A549 (cell line): ENCODE measurements around the gene RPP25L. TPM values are rescaled to one million over a fixed set of nuclear protein-coding genes. Genes with fewer than 3 reads are reported as not detected.

Source experiments
- ATAC-seq, 2 experiments: fragments of 200-7000 bp in 1 of 2; fragments of >200 bp in 1 of 2; cut with Nextera tagmentation in 1 of 2; cut with Tn5 transposase in 1 of 2; 3 replicates each; pipeline versions ENCODE4 v1.8.0 to v1.9.1; 2018 to 2020; ENCODE audit warnings: mild to moderate bottlenecking in 1 of 2, moderate library complexity in 1 of 2
- CTCF ChIA-PET: fragments of 300-600 bp; sonication (Branson Sonifier 250); formaldehyde crosslinking; extraction: SDS; loops from one replicate; lab custom pipeline; 2021; ENCODE audit warnings: antibody characterized with exemption, inconsistent platforms; lab: Yijun Ruan, JAX
- POLR2A ChIA-PET: fragments of 350-600 bp; formaldehyde crosslinking; extraction: SDS; loops from one replicate; lab custom pipeline; 2021; ENCODE audit warnings: antibody characterized with exemption, inconsistent platforms; lab: Yijun Ruan, JAX
- DNase-seq, 2 experiments: peaks; one replicate each; pipeline versions ENCODE4 v3.0.0 to v3.0.0-alpha.2; 2011 to 2016; ENCODE audit warnings: low read depth in 1 of 2, low spot score in 1 of 2
- FAIRE-seq: peaks from 2 replicates; lab custom pipeline; 2011; peaks lifted over from hg19 to GRCh38; lab: Jason Lieb, UNC
- H3K27ac ChIP-seq, 2 experiments: fragments of >200 bp; sonication (Bioruptor Twin); formaldehyde crosslinking; 3 replicates each; pipeline ENCODE4 v1.5.1; 2016 to 2017
- H3K4me1 ChIP-seq: fragments of >200 bp; sonication (Bioruptor Twin); formaldehyde crosslinking; 3 replicates; pipeline ENCODE4 v1.6.1; 2016
- H3K4me2 ChIP-seq: fragments of >200 bp; sonication (Bioruptor Twin); formaldehyde crosslinking; 3 replicates; pipeline ENCODE4 v1.6.1; 2016
- H3K4me3 ChIP-seq: fragments of >200 bp; sonication (Bioruptor Twin); formaldehyde crosslinking; 3 replicates; pipeline ENCODE4 v1.5.1; 2016
- H3K9me3 ChIP-seq: fragments of >200 bp; sonication (Bioruptor Twin); formaldehyde crosslinking; 3 replicates; pipeline ENCODE4 v1.6.1; 2016
- EHMT2 ChIP-seq: fragments of 200-600 bp; sonication (generic); IDR thresholded peaks from 2 replicates; pipeline ENCODE4 v1.6.1; 2016; ENCODE audit warnings: antibody characterized with exemption, low read depth, mild to moderate bottlenecking, moderate library complexity
- ELK1 ChIP-seq: fragments of 150-350 bp; IDR thresholded peaks from 2 replicates; pipeline ENCODE4 v1.6.1; 2014; ENCODE audit warnings: low read depth, mild to moderate bottlenecking, low read length
- EP300 ChIP-seq, 2 experiments: fragments of >200 bp; sonication (Bioruptor Twin); formaldehyde crosslinking; IDR thresholded peaks; 2 replicates in 1 of 2; 3 replicates in 1 of 2; pipeline ENCODE4 v1.6.1; 2016 to 2017
- FOSL2 ChIP-seq, 2 experiments: fragments of 450-650 bp in 1 of 2; fragments of >200 bp in 1 of 2; sonication (Bioruptor Twin) in 1 of 2; formaldehyde crosslinking; IDR thresholded peaks; 2 replicates each; pipeline versions ENCODE4 v1.5.0 to v1.6.1; 2016 to 2020; ENCODE audit warnings: mild to moderate bottlenecking in 1 of 2, moderate library complexity in 1 of 2
- HOXA7 ChIP-seq: fragments of 250-450 bp; sonication (Bioruptor Pico); IDR thresholded peaks from 2 replicates; pipeline ENCODE4 v1.5.0; 2020; ENCODE audit warnings: mild to moderate bottlenecking, moderate library complexity
- HOXB5 ChIP-seq: fragments of 250-450 bp; sonication (Bioruptor Pico); IDR thresholded peaks from 2 replicates; pipeline ENCODE4 v1.5.0; 2020; ENCODE audit warnings: mild to moderate bottlenecking, moderate library complexity
- JUN ChIP-seq, 2 experiments: fragments of >200 bp; sonication (Bioruptor Twin); formaldehyde crosslinking; IDR thresholded peaks; 2 replicates in 1 of 2; 3 replicates in 1 of 2; pipeline ENCODE4 v1.6.1; 2016 to 2017
- KDM1A ChIP-seq: fragments of 200-600 bp; sonication (generic); IDR thresholded peaks from 2 replicates; pipeline ENCODE4 v1.6.1; 2016; ENCODE audit warnings: low read depth, mild to moderate bottlenecking
- KDM5A ChIP-seq: fragments of 200-600 bp; sonication (generic); IDR thresholded peaks from 2 replicates; pipeline ENCODE4 v1.6.1; 2016; ENCODE audit warnings: antibody characterized with exemption, mild to moderate bottlenecking
- MAX ChIP-seq: IDR thresholded peaks from 2 replicates; pipeline ENCODE4 v1.6.1; 2012
- MAZ ChIP-seq: fragments of 150-350 bp; IDR thresholded peaks from 2 replicates; pipeline ENCODE4 v1.6.1; 2014; ENCODE audit warnings: antibody characterized with exemption, low read depth, low read length, borderline replicate concordance
- MYC ChIP-seq: IDR thresholded peaks from 2 replicates; pipeline ENCODE4 v1.6.1; 2012; ENCODE audit warnings: mild to moderate bottlenecking, inconsistent platforms, low read length, improper control_type of control experiment, borderline replicate concordance
- NR3C1 ChIP-seq: fragments of >200 bp; sonication (Bioruptor Twin); formaldehyde crosslinking; IDR thresholded peaks from 3 replicates; pipeline ENCODE4 v1.6.1; 2017
- PBX3 ChIP-seq: IDR thresholded peaks from 2 replicates; pipeline ENCODE4 v1.6.1; 2012
- POLR2A ChIP-seq: IDR thresholded peaks from 2 replicates; pipeline ENCODE4 v1.6.1; 2012; ENCODE audit warnings: mild to moderate bottlenecking, low read length
- POLR2AphosphoS2 ChIP-seq: conservative IDR thresholded peaks from 2 replicates; pipeline ENCODE4 v1.6.1; 2012; ENCODE audit warnings: low read length, improper control_type of control experiment, inconsistent platforms
- RARB ChIP-seq: fragments of 250-450 bp; sonication (Bioruptor Pico); IDR thresholded peaks from 2 replicates; pipeline ENCODE4 v1.8.0; 2021; ENCODE audit warnings: mild to moderate bottlenecking, moderate library complexity
- REST ChIP-seq: fragments of 200-600 bp; sonication (generic); IDR thresholded peaks from 2 replicates; pipeline ENCODE4 v1.6.1; 2016; ENCODE audit warnings: antibody characterized with exemption, mild to moderate bottlenecking, moderate library complexity
- RNF2 ChIP-seq: fragments of 200-600 bp; sonication (generic); IDR thresholded peaks from 2 replicates; pipeline ENCODE4 v1.6.1; 2016; ENCODE audit warnings: low read depth, mild to moderate bottlenecking, antibody characterized with exemption, moderate library complexity, borderline replicate concordance
- SREBF2 ChIP-seq: fragments of 450-650 bp; IDR thresholded peaks from 2 replicates; pipeline ENCODE4 v1.6.1; 2014; ENCODE audit warnings: mild to moderate bottlenecking, moderate library complexity
- USF2 ChIP-seq: fragments of 450-650 bp; IDR thresholded peaks from 2 replicates; pipeline ENCODE4 v1.6.1; 2014; ENCODE audit warnings: antibody characterized with exemption
- ZFP36 ChIP-seq: fragments of 450-650 bp; IDR thresholded peaks from 2 replicates; pipeline ENCODE4 v1.6.1; 2014; ENCODE audit warnings: borderline replicate concordance; ENCODE audit not compliant: partially characterized antibody
- ZNF302 ChIP-seq: fragments of 250-450 bp; sonication (Bioruptor Pico); IDR thresholded peaks from 2 replicates; pipeline ENCODE4 v1.9.0; 2021; ENCODE audit warnings: inconsistent platforms, mild to moderate bottlenecking, moderate library complexity
- WGBS: methylation state at CpG from one replicate; pipeline ENCODE4 v1.1.6; 2017; ENCODE audit errors: missing lambda C conversion rate; 5-methylcytosine and 5-hydroxymethylcytosine counted together
- polyA plus RNA-seq, 4 experiments: library from polyadenylated mRNA; depleted of rRNA in 3 of 4; stranded (reverse); fragments of >200 nt; fragmentation: RNase III in 1 of 4; extraction: RNeasy Plus Mini Kit Qiagen cat#74134 plus additional on column Dnase treatment in 1 of 4; gene quantifications; 2 replicates in 3 of 4; 3 replicates in 1 of 4; pipeline ENCODE4 v1.2.3, GENCODE V29; 2011 to 2017

The RPP25L gene
- polyA plus RNA-seq, 2 of the 4 experiments (the other 2 are of a cell fraction): 40.8 to 41.7 TPM

- no peak for FAIRE-seq
- DNase-seq: peak; percentile 89 to 91
- peak within 1 kb of the TSS; percentile 76 for H3K4me2 ChIP-seq
- CTCF ChIA-PET: interaction anchor here (0.6 to 22.6 kb wide), 6 partner anchors 9 to 610 kb away, joined by 3 to 288 read pairs (median 4); partner anchors contain the start of genes CCL27 and SIGMAR1
- peak within 1 kb of the TSS; percentile 77 to 89 for H3K27ac ChIP-seq
- no peaks in the 10 kb centered on the region for H3K9me3 ChIP-seq
- H3K4me3 ChIP-seq: peak within 1 kb of the TSS; percentile 37
- peak; percentile 81 to 94 for ATAC-seq
- 0% methylated on average over 15 of the region's 24 CpGs for WGBS
- no peak for TF ChIP-seq FOSL2 (IDR thresholded peaks at IDR 0.05)
- TF ChIP-seq FOSL2 (CRISPR knock-in tag; IDR thresholded peaks at IDR 0.05): 0 out of 2 replicates have a peak, but pooled peaks have one; percentile 24
- no peak for TF ChIP-seq EHMT2
- peak; percentile 92 for TF ChIP-seq PBX3
- TF ChIP-seq HOXB5 (CRISPR knock-in tag): peak; percentile 69; the same call in 1 of the 2 replicates
- TF ChIP-seq ZFP36: no peak
- TF ChIP-seq ZNF302 (CRISPR knock-in tag): no peak
- no peak for TF ChIP-seq SREBF2
- TF ChIP-seq KDM5A: no peak
- peak; percentile 55 for TF ChIP-seq POLR2A
- TF ChIP-seq EP300 (IDR thresholded peaks at IDR 0.05): no peak
- TF ChIP-seq RNF2: no peak
- peak; percentile 54; the same call in 1 of the 2 replicates for TF ChIP-seq MAX
- peak in 1 of 2 experiments; percentile 54; a peak in 2 of 5 replicates for TF ChIP-seq JUN (IDR thresholded peaks at IDR 0.05)
- H3K4me1 ChIP-seq: peaks cover 28% of the 10 kb centered on the region
- POLR2A ChIA-PET: interaction anchor here (1.0 to 2.1 kb wide), 3 partner anchors 10 to 15 kb away, joined by 3 to 8 read pairs (median 6); partner anchors contain the start of genes CCL27 and SIGMAR1
Observed at GRCh38 chr9:34651876-34652601, 40.1 kb upstream of the RPP25L start, which contains the start of gene IL11RA. Gene IL11RA, plus strand, starts transcription at chr9:34652185. Its CDS starts 3,033 bp downstream, at chr9:34655218.

- POLR2A ChIA-PET: interaction anchor here (1.0 to 2.1 kb wide), 3 partner anchors 11 to 14 kb away, joined by 3 to 8 read pairs (median 6); partner anchors contain the start of genes CCL27 and SIGMAR1
- ATAC-seq (no peak), DNase-seq (no peak), FAIRE-seq (no peak)
- H3K4me1 ChIP-seq: peaks cover 28% of the 10 kb centered on the region
- CTCF ChIA-PET: interaction anchor here (0.9 to 22.6 kb wide), 5 partner anchors 10 to 51 kb away, joined by 3 to 288 read pairs (median 14); partner anchors contain the start of genes CCL27 and SIGMAR1
- 56% methylated on average over 4 of the region's 4 CpGs for WGBS
- H3K4me3 ChIP-seq: peak overlapping the region; percentile 37
- peak overlapping the region; percentile 77 to 89 for H3K27ac ChIP-seq
- peak overlapping the region; percentile 76 for H3K4me2 ChIP-seq
- no peaks in the 10 kb centered on the region for H3K9me3 ChIP-seq
- no peak for TF ChIP-seq JUN (IDR thresholded peaks at IDR 0.05)
- no peak for TF ChIP-seq EP300 (IDR thresholded peaks at IDR 0.05)
- no peak for TF ChIP-seq MAZ
- no peak for TF ChIP-seq RARB (CRISPR knock-in tag)
- TF ChIP-seq KDM1A: no peak
- no peak for TF ChIP-seq EHMT2
Observed at GRCh38 chr9:34651321-34651720, 39.4 kb upstream of the RPP25L start.

GRCh38 chr9:34650816-34651215, 38.9 kb upstream of the RPP25L start:
- Histone ChIP-seq H3K9me3 (no peaks in the 10 kb centered on the region), H3K27ac (no peak overlapping the region; a peak in 1 of 6 replicates), H3K4me1 (peaks cover 33% of the 10 kb centered on the region), H3K4me2 (peak overlapping the region; percentile 76; the same call in 2 of the 3 replicates), H3K4me3 (no peak overlapping the region)
- POLR2A ChIA-PET: interaction anchor here (1.8 to 2.1 kb wide), 2 partner anchors 13 to 14 kb away, joined by 6 to 8 read pairs; partner anchors contain the start of gene SIGMAR1
- DNase-seq: no peak
- no peak for ATAC-seq
- CTCF ChIA-PET: interaction anchor here (0.7 to 22.6 kb wide), 6 partner anchors 10 to 59 kb away, joined by 3 to 288 read pairs (median 9); partner anchors contain the start of genes CCL27 and SIGMAR1
- 94% methylated on average over 4 of the region's 5 CpGs for WGBS
- no peak for FAIRE-seq
- no peak for TF ChIP-seq ELK1
- TF ChIP-seq POLR2AphosphoS2: no peak
- TF ChIP-seq MYC: no peak
- no peak for TF ChIP-seq USF2
- no peak for TF ChIP-seq MAX
- no peak for TF ChIP-seq NR3C1
- TF ChIP-seq REST: no peak
- TF ChIP-seq JUN (IDR thresholded peaks at IDR 0.05): no peak
- TF ChIP-seq HOXB5 (CRISPR knock-in tag): no peak
- TF ChIP-seq HOXA7 (CRISPR knock-in tag): no peak
